Measurements from ENCODE around the gene MFAP4.
A peak's percentile ranks its signal among the peaks of the same experiment; 100 is the strongest.

Gene MFAP4

DNA sequence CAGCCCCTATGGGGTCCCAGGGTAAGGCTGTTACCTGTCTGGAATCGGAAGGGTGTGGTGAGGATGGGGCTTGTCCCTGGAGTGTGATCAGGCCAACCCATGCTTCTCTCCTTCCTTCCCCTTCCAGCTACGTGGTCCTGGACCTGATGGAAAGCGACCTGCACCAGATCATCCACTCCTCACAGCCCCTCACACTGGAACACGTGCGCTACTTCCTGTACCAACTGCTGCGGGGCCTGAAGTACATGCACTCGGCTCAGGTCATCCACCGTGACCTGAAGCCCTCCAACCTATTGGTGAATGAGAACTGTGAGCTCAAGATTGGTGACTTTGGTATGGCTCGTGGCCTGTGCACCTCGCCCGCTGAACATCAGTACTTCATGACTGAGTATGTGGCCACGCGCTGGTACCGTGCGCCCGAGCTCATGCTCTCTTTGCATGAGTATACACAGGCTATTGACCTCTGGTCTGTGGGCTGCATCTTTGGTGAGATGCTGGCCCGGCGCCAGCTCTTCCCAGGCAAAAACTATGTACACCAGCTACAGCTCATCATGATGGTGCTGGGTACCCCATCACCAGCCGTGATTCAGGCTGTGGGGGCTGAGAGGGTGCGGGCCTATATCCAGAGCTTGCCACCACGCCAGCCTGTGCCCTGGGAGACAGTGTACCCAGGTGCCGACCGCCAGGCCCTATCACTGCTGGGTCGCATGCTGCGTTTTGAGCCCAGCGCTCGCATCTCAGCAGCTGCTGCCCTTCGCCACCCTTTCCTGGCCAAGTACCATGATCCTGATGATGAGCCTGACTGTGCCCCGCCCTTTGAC, 6.3 kb downstream of the MFAP4 start:
- Histone ChIP-seq H3K9ac (ENCODE audit: low read depth, low read length, poor library complexity, severe bottlenecking) (no peak overlapping the region), H3K9me3 (ENCODE audit: insufficient read depth, low read depth, low read length) (no peaks in the 10 kb centered on the region), H3K4me3 (ENCODE audit: low read length, poor library complexity, severe bottlenecking) (no peak overlapping the region), H3K79me2 (ENCODE audit: insufficient read depth, low read length) (peaks cover 27% of the 10 kb centered on the region), H3K36me3 (ENCODE audit: insufficient read depth, low read length) (peaks cover 14% of the 10 kb centered on the region; the same call in 1 of the 2 replicates), H2AFZ (ENCODE audit: low read length) (no peak overlapping the region), H3K4me2 (ENCODE audit: low read depth, low read length, poor library complexity, severe bottlenecking) (no peak overlapping the region), H3K27me3 (ENCODE audit: insufficient read depth, low read length, poor library complexity, severe bottlenecking) (no peaks in the 10 kb centered on the region), H3F3A (ENCODE audit: low read depth) (no peaks in the 10 kb centered on the region), H3K9me2 (replicated peaks; ENCODE audit: low read depth, low read length) (no peaks in the 10 kb centered on the region), H3K4me1 (ENCODE audit: insufficient read depth, low read length, poor library complexity, severe bottlenecking) (peaks cover 11% of the 10 kb centered on the region), H4K20me1 (ENCODE audit: insufficient read depth, low read length, poor library complexity, severe bottlenecking) (no peaks in the 10 kb centered on the region)
- TF ChIP-seq, protein P1, sequence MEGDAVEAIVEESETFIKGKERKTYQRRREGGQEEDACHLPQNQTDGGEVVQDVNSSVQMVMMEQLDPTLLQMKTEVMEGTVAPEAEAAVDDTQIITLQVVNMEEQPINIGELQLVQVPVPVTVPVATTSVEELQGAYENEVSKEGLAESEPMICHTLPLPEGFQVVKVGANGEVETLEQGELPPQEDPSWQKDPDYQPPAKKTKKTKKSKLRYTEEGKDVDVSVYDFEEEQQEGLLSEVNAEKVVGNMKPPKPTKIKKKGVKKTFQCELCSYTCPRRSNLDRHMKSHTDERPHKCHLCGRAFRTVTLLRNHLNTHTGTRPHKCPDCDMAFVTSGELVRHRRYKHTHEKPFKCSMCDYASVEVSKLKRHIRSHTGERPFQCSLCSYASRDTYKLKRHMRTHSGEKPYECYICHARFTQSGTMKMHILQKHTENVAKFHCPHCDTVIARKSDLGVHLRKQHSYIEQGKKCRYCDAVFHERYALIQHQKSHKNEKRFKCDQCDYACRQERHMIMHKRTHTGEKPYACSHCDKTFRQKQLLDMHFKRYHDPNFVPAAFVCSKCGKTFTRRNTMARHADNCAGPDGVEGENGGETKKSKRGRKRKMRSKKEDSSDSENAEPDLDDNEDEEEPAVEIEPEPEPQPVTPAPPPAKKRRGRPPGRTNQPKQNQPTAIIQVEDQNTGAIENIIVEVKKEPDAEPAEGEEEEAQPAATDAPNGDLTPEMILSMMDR (conservative IDR thresholded peaks at IDR 0.05; ENCODE audit: low read length) = no peak
- TF ChIP-seq EZH2phosphoT487 (IDR thresholded peaks at IDR 0.05; ENCODE audit: borderline replicate concordance) = no peak

DNA sequence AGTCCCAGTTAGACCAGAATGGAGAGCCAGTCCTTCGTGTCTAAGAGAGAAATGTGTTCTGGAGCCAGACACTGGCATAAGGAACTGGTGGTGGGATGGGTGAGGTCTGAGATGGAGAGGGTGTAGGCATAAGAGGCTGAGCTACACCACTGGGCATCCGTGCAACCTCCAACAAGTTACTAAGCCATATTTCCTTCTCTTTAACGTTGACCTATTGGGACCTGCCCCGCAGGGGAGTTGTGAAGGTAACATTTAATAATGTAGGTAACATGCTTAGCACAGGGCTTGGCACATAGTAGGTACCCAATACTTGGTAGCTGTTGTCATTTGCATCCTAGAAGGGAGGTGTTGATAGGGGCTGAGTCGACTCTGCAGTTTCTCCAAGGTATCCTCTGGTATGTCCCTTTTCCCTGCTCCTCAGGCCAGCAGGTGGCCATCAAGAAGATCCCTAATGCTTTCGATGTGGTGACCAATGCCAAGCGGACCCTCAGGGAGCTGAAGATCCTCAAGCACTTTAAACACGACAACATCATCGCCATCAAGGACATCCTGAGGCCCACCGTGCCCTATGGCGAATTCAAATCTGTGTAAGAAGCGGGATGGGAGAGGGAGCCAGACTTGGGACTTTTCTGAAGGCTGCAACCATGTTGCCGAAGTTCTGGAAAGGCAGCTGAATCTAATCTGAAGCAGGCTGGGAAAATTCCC, 7.5 kb downstream of the MFAP4 start:
- peak overlapping the region; percentile 95 for H3K4me2 ChIP-seq (ENCODE audit: low read depth, low read length, poor library complexity, severe bottlenecking)
- H3K4me1 ChIP-seq (ENCODE audit: insufficient read depth, low read length, poor library complexity, severe bottlenecking) = peaks cover 11% of the 10 kb centered on the region
- H3K27me3 ChIP-seq (ENCODE audit: insufficient read depth, low read length, poor library complexity, severe bottlenecking) = no peaks in the 10 kb centered on the region
- no peaks in the 10 kb centered on the region for H3K9me2 ChIP-seq (replicated peaks; ENCODE audit: low read depth, low read length)
- no peak for TF ChIP-seq EZH2phosphoT487 (IDR thresholded peaks at IDR 0.05; ENCODE audit: borderline replicate concordance)
- TF ChIP-seq, protein P1 (conservative IDR thresholded peaks at IDR 0.05; ENCODE audit: low read length) = no peak
- H3K9ac ChIP-seq (ENCODE audit: low read depth, low read length, poor library complexity, severe bottlenecking) = peak overlapping the region; percentile 83
- H3K4me3 ChIP-seq (ENCODE audit: low read length, poor library complexity, severe bottlenecking) = peak overlapping the region; percentile 92
- no peak overlapping the region for H2AFZ ChIP-seq (ENCODE audit: low read length)
- H3K36me3 ChIP-seq (ENCODE audit: insufficient read depth, low read length) = peaks cover 14% of the 10 kb centered on the region; the same call in 1 of the 2 replicates
- peaks cover 27% of the 10 kb centered on the region for H3K79me2 ChIP-seq (ENCODE audit: insufficient read depth, low read length)
- no peaks in the 10 kb centered on the region for H3F3A ChIP-seq (ENCODE audit: low read depth)
- H3K9me3 ChIP-seq (ENCODE audit: insufficient read depth, low read depth, low read length) = no peaks in the 10 kb centered on the region
- H4K20me1 ChIP-seq (ENCODE audit: insufficient read depth, low read length, poor library complexity, severe bottlenecking) = no peaks in the 10 kb centered on the region

DNA sequence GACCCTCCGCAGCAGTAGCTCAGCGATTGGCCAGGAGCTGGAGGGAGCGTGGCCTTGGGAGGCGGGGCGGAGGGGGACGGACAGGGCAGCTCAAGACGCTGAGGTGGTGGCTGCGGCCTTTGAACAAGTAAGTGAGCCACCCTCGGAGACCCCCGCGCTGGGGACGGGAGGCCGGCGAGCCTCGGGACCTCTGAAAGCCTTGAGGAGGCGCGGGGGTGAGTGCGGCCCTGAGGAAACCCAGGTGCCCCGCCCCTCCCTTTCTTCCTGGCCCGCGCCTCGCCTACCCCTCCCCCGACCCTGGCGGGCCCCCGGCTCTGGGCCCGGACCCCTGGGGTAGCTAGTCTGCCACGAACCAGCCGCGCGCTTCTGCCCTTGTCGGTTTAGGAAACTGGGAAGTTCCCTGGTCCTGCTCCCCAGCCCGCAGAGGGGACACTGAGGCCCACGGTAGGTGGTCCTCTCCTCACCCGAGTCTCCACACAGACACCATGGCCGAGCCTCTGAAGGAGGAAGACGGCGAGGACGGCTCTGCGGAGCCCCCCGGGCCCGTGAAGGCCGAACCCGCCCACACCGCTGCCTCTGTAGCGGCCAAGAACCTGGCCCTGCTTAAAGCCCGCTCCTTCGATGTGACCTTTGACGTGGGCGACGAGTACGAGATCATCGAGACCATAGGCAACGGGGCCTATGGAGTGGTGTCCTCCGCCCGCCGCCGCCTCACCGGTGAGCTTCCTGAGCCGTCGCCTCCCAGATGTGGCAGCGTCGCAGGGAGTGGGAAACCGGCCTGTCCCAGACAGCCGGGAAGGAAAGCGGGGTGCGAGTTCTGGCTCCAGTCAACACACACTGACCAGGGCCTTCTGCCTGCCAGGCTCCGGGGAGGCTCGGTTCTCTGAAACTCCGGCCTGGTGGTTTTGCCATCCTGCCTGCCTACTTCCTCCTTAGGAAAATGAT, 8.3 kb downstream of the MFAP4 start, which contains the start of gene MAPK7:
Gene MAPK7 (plus strand): TSS at position 83 of the 945 bp plus-strand sequence. CDS start 403 bp downstream, at position 486.
- peaks cover 11% of the 10 kb centered on the region for H3K4me1 ChIP-seq (ENCODE audit: insufficient read depth, low read length, poor library complexity, severe bottlenecking)
- H3K36me3 ChIP-seq (ENCODE audit: insufficient read depth, low read length) = peaks cover 14% of the 10 kb centered on the region; the same call in 1 of the 2 replicates
- H3K9me3 ChIP-seq (ENCODE audit: insufficient read depth, low read depth, low read length) = no peaks in the 10 kb centered on the region
- no peaks in the 10 kb centered on the region for H3K9me2 ChIP-seq (replicated peaks; ENCODE audit: low read depth, low read length)
- peaks cover 27% of the 10 kb centered on the region for H3K79me2 ChIP-seq (ENCODE audit: insufficient read depth, low read length)
- TF ChIP-seq, protein P1 (conservative IDR thresholded peaks at IDR 0.05; ENCODE audit: low read length) = no peak
- no peak for TF ChIP-seq EZH2phosphoT487 (IDR thresholded peaks at IDR 0.05; ENCODE audit: borderline replicate concordance)
- H3K4me3 ChIP-seq (ENCODE audit: low read length, poor library complexity, severe bottlenecking) = peak within 1 kb of the TSS; percentile 92
- peak within 1 kb of the TSS; percentile 95 for H3K4me2 ChIP-seq (ENCODE audit: low read depth, low read length, poor library complexity, severe bottlenecking)
- no peaks in the 10 kb centered on the region for H3K27me3 ChIP-seq (ENCODE audit: insufficient read depth, low read length, poor library complexity, severe bottlenecking)
- no peaks in the 10 kb centered on the region for H3F3A ChIP-seq (ENCODE audit: low read depth)
- peak within 1 kb of the TSS; percentile 86 for H3K9ac ChIP-seq (ENCODE audit: low read depth, low read length, poor library complexity, severe bottlenecking)
- peak within 1 kb of the TSS; percentile 97 for H2AFZ ChIP-seq (ENCODE audit: low read length)
- H4K20me1 ChIP-seq (ENCODE audit: insufficient read depth, low read length, poor library complexity, severe bottlenecking) = no peaks in the 10 kb centered on the region

All from Loucy (cell line).